ENCODE results near the gene EPB41L1. TPM values are rescaled to one million over a fixed set of nuclear protein-coding genes. Genes with fewer than 3 reads are reported as not detected.

EPB41L1 gene
- total RNA-seq, 4 donors from 2014 or later: 29.2 to 49.3 (median 35.4) TPM

DNA sequence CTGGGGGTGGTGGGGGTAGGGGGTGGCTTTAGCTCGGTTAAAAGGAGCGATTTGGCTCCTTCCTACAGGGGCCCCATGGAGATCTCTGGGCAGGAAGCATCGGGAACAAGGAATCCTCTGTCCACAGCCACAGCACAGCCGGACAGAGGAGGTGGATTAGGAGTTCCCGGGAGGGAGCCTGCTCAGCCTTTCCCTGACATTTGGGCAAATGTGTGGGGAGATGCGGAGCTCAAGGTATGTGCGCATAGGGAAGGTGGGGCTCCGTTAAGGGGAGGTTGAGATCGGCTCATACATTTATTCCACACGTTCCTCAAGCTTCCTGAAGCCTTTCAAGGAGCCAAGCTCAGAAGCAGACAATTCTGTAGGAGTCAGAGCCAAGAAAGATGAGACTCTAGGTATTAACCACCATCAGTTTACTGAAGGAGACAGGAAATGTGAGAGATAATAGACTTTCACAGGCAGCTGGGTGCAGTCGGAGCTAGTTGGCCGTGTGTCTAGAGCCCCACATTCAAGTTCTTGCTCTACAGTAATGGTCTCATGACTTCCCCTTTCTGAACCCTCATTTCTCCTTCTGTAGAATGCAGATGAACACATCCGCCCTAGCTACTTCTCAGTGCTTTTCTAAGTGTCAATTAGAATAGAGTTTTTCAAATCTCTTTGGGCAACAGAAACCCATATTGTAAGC lies 40.8 kb upstream of the EPB41L1 start:
- Histone ChIP-seq H3K4me1 (no peaks in the 10 kb centered on the region), H3K4me3 (no peak overlapping the region), H3K27me3 (no peaks in the 10 kb centered on the region), H3K27ac (no peak overlapping the region), H3K9me3 (no peaks in the 10 kb centered on the region), H3K36me3 (no peaks in the 10 kb centered on the region)
- WGBS, 2 donors (ENCODE audit: low coverage in 1 of 2): 43 to 45% methylated on average over 5 to 9 of the region's 13 CpGs
- TF ChIP-seq, protein P1, sequence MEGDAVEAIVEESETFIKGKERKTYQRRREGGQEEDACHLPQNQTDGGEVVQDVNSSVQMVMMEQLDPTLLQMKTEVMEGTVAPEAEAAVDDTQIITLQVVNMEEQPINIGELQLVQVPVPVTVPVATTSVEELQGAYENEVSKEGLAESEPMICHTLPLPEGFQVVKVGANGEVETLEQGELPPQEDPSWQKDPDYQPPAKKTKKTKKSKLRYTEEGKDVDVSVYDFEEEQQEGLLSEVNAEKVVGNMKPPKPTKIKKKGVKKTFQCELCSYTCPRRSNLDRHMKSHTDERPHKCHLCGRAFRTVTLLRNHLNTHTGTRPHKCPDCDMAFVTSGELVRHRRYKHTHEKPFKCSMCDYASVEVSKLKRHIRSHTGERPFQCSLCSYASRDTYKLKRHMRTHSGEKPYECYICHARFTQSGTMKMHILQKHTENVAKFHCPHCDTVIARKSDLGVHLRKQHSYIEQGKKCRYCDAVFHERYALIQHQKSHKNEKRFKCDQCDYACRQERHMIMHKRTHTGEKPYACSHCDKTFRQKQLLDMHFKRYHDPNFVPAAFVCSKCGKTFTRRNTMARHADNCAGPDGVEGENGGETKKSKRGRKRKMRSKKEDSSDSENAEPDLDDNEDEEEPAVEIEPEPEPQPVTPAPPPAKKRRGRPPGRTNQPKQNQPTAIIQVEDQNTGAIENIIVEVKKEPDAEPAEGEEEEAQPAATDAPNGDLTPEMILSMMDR (IDR thresholded peaks at IDR 0.05): no peak
- no peak for TF ChIP-seq POLR2A (IDR thresholded peaks at IDR 0.05)
- no peak for TF ChIP-seq EP300 (IDR thresholded peaks at IDR 0.05)
- no peak for TF ChIP-seq POLR2AphosphoS5 (IDR thresholded peaks at IDR 0.05)
- peak; percentile 17 for ATAC-seq

DNA sequence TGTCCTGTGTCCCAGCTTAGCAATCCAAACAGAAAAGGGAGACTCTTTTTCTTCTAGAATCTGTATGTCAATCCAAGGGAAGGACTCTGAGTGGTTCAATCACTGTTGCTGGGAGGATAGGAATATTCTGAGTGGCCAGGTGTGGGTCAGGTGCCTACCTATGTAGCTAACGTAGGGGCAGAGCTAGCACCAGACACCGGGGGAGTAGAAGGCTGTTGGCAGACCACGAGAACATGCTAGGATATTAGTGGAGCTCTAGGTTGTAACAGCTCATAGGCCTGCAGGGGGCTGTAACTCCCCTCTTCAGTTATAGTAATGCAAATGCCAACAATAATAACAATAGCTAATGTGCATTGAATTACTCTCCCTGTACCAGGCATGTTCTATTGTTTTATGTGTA lies 39.8 kb upstream of the EPB41L1 start:
- Histone ChIP-seq H3K36me3 (no peaks in the 10 kb centered on the region), H3K27me3 (no peaks in the 10 kb centered on the region), H3K27ac (no peak overlapping the region), H3K4me3 (no peak overlapping the region), H3K4me1 (no peaks in the 10 kb centered on the region), H3K9me3 (no peaks in the 10 kb centered on the region)
- TF ChIP-seq, protein P1 (IDR thresholded peaks at IDR 0.05): no peak
- no peak for TF ChIP-seq EP300 (IDR thresholded peaks at IDR 0.05)
- TF ChIP-seq POLR2A (IDR thresholded peaks at IDR 0.05): no peak
- TF ChIP-seq POLR2AphosphoS5 (IDR thresholded peaks at IDR 0.05): no peak
- 93 to 94% methylated on average over 2 to 3 of the region's 3 CpGs for WGBS, 2 donors (ENCODE audit: low coverage in 1 of 2)
- ATAC-seq: no peak

DNA sequence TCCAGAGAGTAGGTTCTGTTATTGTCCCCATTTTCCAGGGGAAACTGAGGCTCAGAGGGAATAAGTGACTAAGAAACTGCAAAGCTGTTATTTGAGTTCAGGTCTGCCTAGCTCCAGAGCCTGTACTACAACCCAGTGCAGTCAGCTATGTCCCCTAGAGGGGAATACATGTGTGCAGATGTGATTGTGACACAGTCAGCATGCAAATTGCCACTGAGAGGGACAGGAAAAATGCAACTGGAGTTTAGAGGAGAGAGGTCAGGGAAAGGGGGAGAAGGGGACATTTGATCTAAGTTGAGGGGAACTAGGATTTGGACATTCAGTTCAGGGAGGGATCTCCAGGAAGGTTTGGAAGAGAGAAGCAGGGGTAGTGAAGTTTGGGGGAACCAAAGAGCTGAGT lies 38.6 kb upstream of the EPB41L1 start:
- Histone ChIP-seq H3K27me3 (no peaks in the 10 kb centered on the region), H3K9me3 (no peaks in the 10 kb centered on the region), H3K36me3 (no peaks in the 10 kb centered on the region), H3K27ac (no peak overlapping the region), H3K4me3 (no peak overlapping the region), H3K4me1 (no peaks in the 10 kb centered on the region)
- TF ChIP-seq, protein P1 (IDR thresholded peaks at IDR 0.05): no peak
- TF ChIP-seq POLR2AphosphoS5 (IDR thresholded peaks at IDR 0.05): no peak
- TF ChIP-seq POLR2A (IDR thresholded peaks at IDR 0.05): no peak
- TF ChIP-seq EP300 (IDR thresholded peaks at IDR 0.05): no peak
- ATAC-seq: no peak

DNA sequence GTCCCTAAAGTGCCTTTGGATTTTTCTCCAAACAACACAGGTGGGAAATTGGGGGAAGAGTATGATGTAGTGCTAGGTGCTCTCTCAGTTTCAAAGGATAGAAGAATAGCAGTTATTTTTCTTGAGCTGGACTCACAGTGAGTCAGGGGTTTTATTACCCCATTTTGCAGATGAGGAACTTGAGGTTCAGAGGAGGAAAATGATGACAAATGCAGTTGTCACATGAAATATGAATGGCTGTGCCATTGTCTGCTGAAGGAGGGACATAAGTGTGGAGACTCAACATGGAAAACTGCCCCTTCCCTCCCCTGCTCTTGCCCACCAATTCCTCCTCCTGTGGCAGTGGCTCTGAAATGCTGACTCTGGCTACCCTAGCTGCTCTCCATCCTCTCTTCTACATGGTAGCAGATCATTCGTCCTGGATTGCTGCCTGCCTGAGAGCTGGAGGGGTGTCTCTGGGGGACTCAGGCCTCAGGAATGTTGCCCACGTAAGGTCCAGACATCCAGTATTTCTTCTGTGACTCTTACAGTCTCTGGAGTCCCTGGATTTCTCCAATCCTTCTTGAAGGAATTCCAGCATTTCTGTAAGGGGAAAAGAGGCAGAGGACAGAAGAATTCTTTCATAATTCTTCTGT lies 37.6 kb upstream of the EPB41L1 start:
- WGBS, 2 donors (ENCODE audit: low coverage in 1 of 2): 60 to 70% methylated on average over 2 of the region's 2 CpGs
- TF ChIP-seq, protein P1 (IDR thresholded peaks at IDR 0.05): no peak
- TF ChIP-seq POLR2A (IDR thresholded peaks at IDR 0.05) (no peak), POLR2AphosphoS5 (IDR thresholded peaks at IDR 0.05) (no peak), EP300 (IDR thresholded peaks at IDR 0.05) (no peak)
- H3K4me1 ChIP-seq: no peaks in the 10 kb centered on the region
- no peaks in the 10 kb centered on the region for H3K36me3 ChIP-seq
- no peaks in the 10 kb centered on the region for H3K9me3 ChIP-seq
- H3K27me3 ChIP-seq: no peaks in the 10 kb centered on the region
- no peak for ATAC-seq
- H3K4me3 ChIP-seq: no peak overlapping the region
- H3K27ac ChIP-seq: no peak overlapping the region

DNA sequence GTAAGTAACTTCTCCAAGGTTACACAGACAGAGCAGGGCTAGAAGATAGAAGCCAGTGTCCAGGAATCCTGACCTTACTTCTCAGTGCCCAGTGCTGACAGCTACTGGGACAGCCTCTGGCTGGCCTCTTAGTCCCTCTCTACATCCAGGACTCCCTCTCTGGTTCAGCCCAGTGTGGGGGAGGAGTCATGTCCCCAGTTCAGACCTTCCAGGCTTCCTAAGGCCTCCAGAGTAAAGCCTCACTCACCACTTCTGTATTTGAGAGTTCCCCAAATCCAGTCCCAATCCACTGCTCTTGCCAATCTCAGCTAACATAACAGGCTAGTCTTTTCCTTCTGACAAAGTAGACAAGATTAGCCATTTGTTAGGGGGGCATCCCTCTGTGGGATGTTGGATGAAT lies 36.9 kb upstream of the EPB41L1 start:
- ATAC-seq: peak; percentile 31
- H3K27ac ChIP-seq: no peak overlapping the region
- TF ChIP-seq POLR2AphosphoS5 (IDR thresholded peaks at IDR 0.05) (no peak), EP300 (IDR thresholded peaks at IDR 0.05) (no peak), POLR2A (IDR thresholded peaks at IDR 0.05) (no peak)
- TF ChIP-seq, protein P1 (IDR thresholded peaks at IDR 0.05): no peak
- H3K9me3 ChIP-seq: no peaks in the 10 kb centered on the region
- H3K4me1 ChIP-seq: no peaks in the 10 kb centered on the region
- H3K4me3 ChIP-seq: no peak overlapping the region
- H3K36me3 ChIP-seq: no peaks in the 10 kb centered on the region
- H3K27me3 ChIP-seq: no peaks in the 10 kb centered on the region
